LNCaP clone FGC (cell line): ENCODE results near the gene DCLK1.

Experiments
- DNase-seq: peaks from one replicate; pipeline ENCODE4 v3.0.0-alpha.2; 2011; ENCODE audit warnings: low read depth
- H3K4me3 ChIP-seq: 2 replicates; pipeline ENCODE4 v1.5.1; 2011; ENCODE audit warnings: mild to moderate bottlenecking, low read depth, low read length, control low read depth
- CTCF ChIP-seq: IDR thresholded peaks from 2 replicates; pipeline ENCODE4 v1.5.1; 2012; ENCODE audit warnings: mild to moderate bottlenecking; ENCODE audit not compliant: control insufficient read depth, insufficient read depth; ENCODE audit errors: extremely low read depth

The DCLK1 gene

DNA sequence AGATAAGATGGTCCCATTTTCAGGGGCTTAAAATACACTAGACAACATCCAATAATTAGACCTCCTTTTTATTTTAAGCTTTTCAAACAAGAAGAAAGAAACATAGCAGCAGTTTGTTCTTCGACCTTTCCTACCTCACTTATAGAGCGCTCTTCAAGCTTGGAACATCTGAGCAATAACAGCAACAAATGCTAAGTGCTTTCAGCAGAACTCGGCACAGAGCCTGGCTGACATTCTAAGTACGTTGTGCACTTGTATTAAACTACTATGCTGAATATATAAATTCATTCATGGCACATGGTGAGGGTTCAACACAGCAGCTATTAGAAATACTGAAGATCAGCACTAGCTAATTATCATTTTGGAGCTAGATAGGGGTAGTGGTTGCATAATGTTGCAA lies 398.6 kb downstream of the DCLK1 start:
- DNase-seq, result no peak
- H3K4me3 ChIP-seq, result no peak overlapping the region
- no peak for TF ChIP-seq CTCF

- no peak overlapping the region for H3K4me3 ChIP-seq
- no peak for TF ChIP-seq CTCF
- DNase-seq, result no peak
These were observed 399.7 kb downstream of the DCLK1 start for GRCh38 chr13:35731471-35731870.

DNA sequence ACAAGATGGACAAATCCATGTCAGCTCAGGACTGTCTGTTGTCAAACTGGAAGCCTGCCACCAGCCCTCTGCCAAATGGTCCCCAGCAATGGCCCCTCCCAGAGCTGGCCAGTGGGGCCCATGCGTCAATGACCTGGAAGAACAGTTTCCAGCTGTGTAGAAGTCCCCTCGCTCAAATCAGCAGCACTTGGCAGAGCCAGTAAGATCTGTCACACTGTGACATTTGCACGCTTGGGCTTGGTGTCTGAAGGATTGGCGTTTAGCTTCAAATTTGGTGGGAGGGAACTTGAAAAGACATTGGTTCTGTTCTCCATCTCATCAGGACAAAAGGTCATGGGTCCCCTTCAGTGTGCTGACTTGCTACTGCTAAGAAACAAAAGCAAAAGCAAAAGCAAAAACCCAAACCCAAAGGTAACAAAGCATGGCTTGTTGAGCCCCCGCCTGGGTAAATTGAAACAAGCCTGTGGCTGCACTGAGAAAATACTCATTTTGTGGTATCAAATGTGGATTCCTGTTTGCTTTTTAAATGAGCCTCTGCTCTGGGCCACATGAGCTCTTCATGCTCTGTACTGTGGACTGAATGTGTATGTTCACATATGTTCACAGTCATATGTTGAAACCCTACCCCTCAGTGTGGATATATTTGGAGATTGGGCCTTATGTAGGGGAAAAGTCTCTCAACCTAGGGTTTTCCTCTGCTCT lies 401.1 kb downstream of the DCLK1 start:
- no peak for TF ChIP-seq CTCF
- no peak overlapping the region for H3K4me3 ChIP-seq
- no peak for DNase-seq

DNA sequence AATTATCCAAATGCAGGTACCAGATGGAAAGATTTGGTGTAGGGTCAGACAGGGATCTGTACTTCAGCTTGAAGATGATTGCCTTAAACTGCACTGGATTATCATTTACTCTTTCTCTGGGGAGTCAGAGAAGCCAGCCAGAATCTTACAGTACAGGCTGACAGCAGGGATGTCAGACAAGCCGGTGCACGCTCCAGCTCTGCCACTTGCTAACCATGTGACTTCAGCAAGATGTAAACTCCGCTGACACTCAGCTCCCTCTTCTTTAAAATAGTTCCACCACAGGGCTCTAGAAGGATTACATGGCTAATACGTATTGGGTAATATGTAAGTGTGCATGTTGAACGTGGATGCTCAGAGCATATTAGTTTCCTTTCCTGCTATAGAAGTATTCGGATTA lies 403.3 kb downstream of the DCLK1 start:
- no peak overlapping the region for H3K4me3 ChIP-seq
- DNase-seq, result no peak
- no peak for TF ChIP-seq CTCF

DNA sequence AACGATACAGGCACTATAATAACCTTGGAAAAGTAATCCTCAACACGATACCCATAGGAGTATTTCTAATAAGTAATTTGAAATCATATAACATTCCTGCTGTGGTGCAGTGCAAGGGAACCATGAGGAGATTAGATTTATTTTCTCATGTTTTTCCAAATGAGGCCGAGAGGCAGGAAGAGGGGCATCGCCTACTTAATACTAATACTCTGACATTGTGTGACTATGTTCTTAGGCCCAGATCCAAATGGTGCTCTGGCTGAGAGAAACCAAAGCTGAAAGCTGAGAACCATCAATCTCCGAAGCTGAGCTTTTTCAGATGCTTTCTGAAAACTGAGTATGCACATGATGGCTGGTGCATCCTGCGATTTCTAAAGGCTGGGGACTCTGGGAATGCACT lies 406.7 kb downstream of the DCLK1 start:
- no peak overlapping the region for H3K4me3 ChIP-seq
- DNase-seq, result no peak
- TF ChIP-seq CTCF, result no peak

DNA sequence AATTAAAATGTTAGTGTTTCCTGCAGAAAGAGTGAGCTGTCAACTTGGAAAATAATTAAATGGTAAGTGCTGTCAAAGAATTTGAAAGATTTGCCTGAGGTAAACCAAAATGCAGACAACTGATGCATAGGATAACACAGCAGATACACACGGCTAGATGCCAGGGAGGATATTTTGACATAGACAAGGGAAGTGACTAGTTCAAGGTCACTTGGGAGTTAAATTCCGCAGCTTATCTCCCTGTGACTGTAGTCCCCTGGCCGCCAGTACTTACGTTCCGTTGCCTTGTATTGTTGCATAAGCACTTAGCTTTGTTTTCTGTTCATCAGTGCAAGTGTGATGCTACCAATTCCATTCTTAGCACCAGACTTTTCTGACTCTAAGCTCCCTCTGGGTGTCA lies 407.4 kb downstream of the DCLK1 start:
- TF ChIP-seq CTCF, result no peak
- DNase-seq, result no peak
- no peak overlapping the region for H3K4me3 ChIP-seq

DNA sequence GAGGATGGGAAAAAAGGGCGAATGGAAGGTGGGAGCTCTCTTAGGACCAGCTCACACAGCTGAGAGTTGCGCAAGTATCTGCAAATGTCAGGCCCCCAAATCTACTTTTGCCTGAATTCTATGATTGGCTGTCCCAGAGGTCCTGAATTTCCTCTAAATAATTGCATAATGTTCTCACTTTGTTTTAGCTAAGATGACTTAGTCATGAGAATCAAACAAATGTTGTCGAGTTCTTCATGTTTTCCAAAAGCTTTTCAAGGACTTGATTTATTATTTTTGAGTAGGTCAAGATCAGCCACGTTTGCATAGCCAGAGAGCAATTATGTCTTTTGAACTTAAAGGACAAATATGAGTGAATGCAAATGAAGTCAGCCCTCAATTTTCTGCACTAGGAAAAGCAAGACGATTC lies 408.1 kb downstream of the DCLK1 start:
- no peak overlapping the region for H3K4me3 ChIP-seq
- no peak for TF ChIP-seq CTCF
- no peak for DNase-seq
